ENCODE data around the gene INHBB. TPM values are rescaled to one million over a fixed set of nuclear protein-coding genes. Genes with fewer than 3 reads are reported as not detected.
"Not testable (repeated sequence)": the region's sequence is repeated elsewhere in the genome, so short reads cannot be mapped to it uniquely, and the experiment has no call there.

The INHBB gene
- total RNA-seq, 4 donors from 2014 or later = 0.20 to 1.1 (median 0.41) TPM; not detected in 1

- Histone ChIP-seq H3K36me3 (no peaks in the 10 kb centered on the region), H3K27ac (no peak overlapping the region), H3K4me1 (peaks cover 0 to 15% (median 8%) of the 10 kb centered on the region in 4 donors), H3K9me3 (no peaks in the 10 kb centered on the region), H3K4me3 (no peak overlapping the region), H3K27me3 (peaks cover 4% of the 10 kb centered on the region)
- intact Hi-C loops (cut with DNase I; ENCODE audit: low total_unique reads) = loop anchor here (10.0 kb wide), 1 partner anchor 55 kb away; the partner anchor contains the start of gene RALB
- DNase-seq = no peak
- in situ Hi-C loops (cut with MboI; ENCODE audit: low pct_ligation_motif_present in 1 of 4, low pct_unique_long_range_greater_than_20kb in 1 of 4, low sequenced_read_pairs in 3 of 4) = loop anchor here in 1 of 4 donors (10.0 kb wide), 1 partner anchor 85 kb away; the partner anchor contains the start of gene TMEM185B
- TF ChIP-seq POLR2AphosphoS5 (IDR thresholded peaks at IDR 0.05) (no peak), EP300 (IDR thresholded peaks at IDR 0.05; ENCODE audit: low read depth) (no peak), POLR2A (IDR thresholded peaks at IDR 0.05) (no peak)
- TF ChIP-seq, protein P1, sequence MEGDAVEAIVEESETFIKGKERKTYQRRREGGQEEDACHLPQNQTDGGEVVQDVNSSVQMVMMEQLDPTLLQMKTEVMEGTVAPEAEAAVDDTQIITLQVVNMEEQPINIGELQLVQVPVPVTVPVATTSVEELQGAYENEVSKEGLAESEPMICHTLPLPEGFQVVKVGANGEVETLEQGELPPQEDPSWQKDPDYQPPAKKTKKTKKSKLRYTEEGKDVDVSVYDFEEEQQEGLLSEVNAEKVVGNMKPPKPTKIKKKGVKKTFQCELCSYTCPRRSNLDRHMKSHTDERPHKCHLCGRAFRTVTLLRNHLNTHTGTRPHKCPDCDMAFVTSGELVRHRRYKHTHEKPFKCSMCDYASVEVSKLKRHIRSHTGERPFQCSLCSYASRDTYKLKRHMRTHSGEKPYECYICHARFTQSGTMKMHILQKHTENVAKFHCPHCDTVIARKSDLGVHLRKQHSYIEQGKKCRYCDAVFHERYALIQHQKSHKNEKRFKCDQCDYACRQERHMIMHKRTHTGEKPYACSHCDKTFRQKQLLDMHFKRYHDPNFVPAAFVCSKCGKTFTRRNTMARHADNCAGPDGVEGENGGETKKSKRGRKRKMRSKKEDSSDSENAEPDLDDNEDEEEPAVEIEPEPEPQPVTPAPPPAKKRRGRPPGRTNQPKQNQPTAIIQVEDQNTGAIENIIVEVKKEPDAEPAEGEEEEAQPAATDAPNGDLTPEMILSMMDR (IDR thresholded peaks at IDR 0.05) = no peak
- WGBS, 2 donors (ENCODE audit: low coverage in 1 of 2) = 69 to 88% methylated on average over 4 to 6 of the region's 6 CpGs
Measured at GRCh38 chr2:120310136-120310535, 35.8 kb upstream of the INHBB start.

- not testable (repeated sequence) for DNase-seq
- intact Hi-C loops (cut with DNase I; ENCODE audit: low total_unique reads) (loop anchor here (10.0 kb wide), 1 partner anchor 56 kb away; the partner anchor contains the start of gene RALB), in situ Hi-C loops (cut with MboI; ENCODE audit: low pct_ligation_motif_present in 1 of 4, low pct_unique_long_range_greater_than_20kb in 1 of 4, low sequenced_read_pairs in 3 of 4) (loop anchor here in 1 of 4 donors (10.0 kb wide), 1 partner anchor 86 kb away; the partner anchor contains the start of gene TMEM185B)
Measured at GRCh38 chr2:120310841-120311240, 35.1 kb upstream of the INHBB start.

GRCh38 chr2:120312076-120312475 lies 33.9 kb upstream of the INHBB start:
- in situ Hi-C loops (cut with MboI; ENCODE audit: low pct_ligation_motif_present in 1 of 4, low pct_unique_long_range_greater_than_20kb in 1 of 4, low sequenced_read_pairs in 3 of 4) (loop anchor here in 1 of 4 donors (10.0 kb wide), 1 partner anchor 87 kb away; the partner anchor contains the start of gene TMEM185B), intact Hi-C loops (cut with DNase I; ENCODE audit: low total_unique reads) (loop anchor here (10.0 kb wide), 1 partner anchor 57 kb away; the partner anchor contains the start of gene RALB)
- no peak for TF ChIP-seq POLR2A (IDR thresholded peaks at IDR 0.05)
- no peak for TF ChIP-seq EP300 (IDR thresholded peaks at IDR 0.05; ENCODE audit: low read depth)
- TF ChIP-seq, protein P1 (IDR thresholded peaks at IDR 0.05) = no peak
- no peak for TF ChIP-seq POLR2AphosphoS5 (IDR thresholded peaks at IDR 0.05)

More at GRCh38 chr2:120310841-120311240, 35.1 kb upstream of the INHBB start:
- WGBS, 2 donors (ENCODE audit: low coverage in 1 of 2) = 89 to 90% methylated on average over 3 to 8 of the region's 8 CpGs
- H3K9me3 ChIP-seq, H3K27ac ChIP-seq, H3K36me3 ChIP-seq, H3K4me3 ChIP-seq, H3K27me3 ChIP-seq: not testable (repeated sequence)
- H3K4me1 ChIP-seq = peaks cover 0 to 15% (median 8%) of the 10 kb centered on the region in 4 donors

GRCh38 chr2:120312860-120313694 lies 32.9 kb upstream of the INHBB start:
- WGBS, 2 donors (ENCODE audit: low coverage in 1 of 2) = 8% methylated on average over 7 to 34 of the region's 38 CpGs
- in situ Hi-C loops (cut with MboI; ENCODE audit: low pct_ligation_motif_present in 1 of 4, low pct_unique_long_range_greater_than_20kb in 1 of 4, low sequenced_read_pairs in 3 of 4) = loop anchor here in 1 of 4 donors (10.0 kb wide), 1 partner anchor 88 kb away; the partner anchor contains the start of gene TMEM185B
- H3K27ac ChIP-seq = peak overlapping the region in 2 of 4 donors; percentile 25 to 27

More at GRCh38 chr2:120312076-120312475, 33.9 kb upstream of the INHBB start:
- no peaks in the 10 kb centered on the region for H3K9me3 ChIP-seq
- no peak overlapping the region for H3K27ac ChIP-seq
- H3K27me3 ChIP-seq = peaks cover 4% of the 10 kb centered on the region
- DNase-seq = no peak
- peaks cover 0 to 15% (median 8%) of the 10 kb centered on the region in 4 donors for H3K4me1 ChIP-seq
- H3K4me3 ChIP-seq = no peak overlapping the region
- no peaks in the 10 kb centered on the region for H3K36me3 ChIP-seq
- WGBS, 2 donors (ENCODE audit: low coverage in 1 of 2) = 42 to 69% methylated on average over 2 to 6 of the region's 6 CpGs

More at GRCh38 chr2:120312860-120313694, 32.9 kb upstream of the INHBB start:
- H3K4me1 ChIP-seq = peaks cover 0 to 15% (median 8%) of the 10 kb centered on the region in 4 donors
- H3K4me3 ChIP-seq = peak overlapping the region; percentile 1 to 55 (median 24)
- intact Hi-C loops (cut with DNase I; ENCODE audit: low total_unique reads) = loop anchor here (10.0 kb wide), 1 partner anchor 58 kb away; the partner anchor contains the start of gene RALB
- peaks cover 4% of the 10 kb centered on the region for H3K27me3 ChIP-seq
- peak; percentile 84 for DNase-seq
- no peaks in the 10 kb centered on the region for H3K9me3 ChIP-seq
- TF ChIP-seq POLR2A (IDR thresholded peaks at IDR 0.05) = no peak
- TF ChIP-seq, protein P1 (IDR thresholded peaks at IDR 0.05) = peak; percentile 80 to 89 (median 88)
- no peaks in the 10 kb centered on the region for H3K36me3 ChIP-seq

Measured in transverse colon (tissue), 4 donors.